Vagina (tissue), 2 donors: Measurements from ENCODE around the gene CNIH2.

ENCODE experiments used
- POLR2A ChIP-seq, 2 donors: fragments of 450-650 bp; IDR thresholded peaks; one replicate each; pipeline ENCODE4 v1.6.1; 2017; ENCODE audit warnings: antibody characterized with exemption in 2 of 2, mild to moderate bottlenecking in 2 of 2, moderate library complexity in 2 of 2
- POLR2AphosphoS5 ChIP-seq, 2 donors: sonication (generic); formaldehyde crosslinking; IDR thresholded peaks; one replicate each; pipeline ENCODE4 v1.9.0; 2017; ENCODE audit warnings: antibody characterized with exemption in 2 of 2, mild to moderate bottlenecking in 2 of 2, low read depth in 1 of 2; ENCODE audit not compliant: insufficient read depth in 1 of 2

- no peak for TF ChIP-seq POLR2A (IDR thresholded peaks at IDR 0.05)
- no peak for TF ChIP-seq POLR2AphosphoS5 (IDR thresholded peaks at IDR 0.05; ENCODE audit: insufficient read depth in 1 of 2, low read depth in 1 of 2)
Observed at GRCh38 chr11:66267039-66267378, 11.0 kb upstream of the CNIH2 start.
